ENCODE results near the gene RALGAPA2. TPM values are rescaled to one million over a fixed set of nuclear protein-coding genes. Genes with fewer than 3 reads are reported as not detected.

RALGAPA2 gene
- total RNA-seq, 1 donor: 10.8 TPM

DNA sequence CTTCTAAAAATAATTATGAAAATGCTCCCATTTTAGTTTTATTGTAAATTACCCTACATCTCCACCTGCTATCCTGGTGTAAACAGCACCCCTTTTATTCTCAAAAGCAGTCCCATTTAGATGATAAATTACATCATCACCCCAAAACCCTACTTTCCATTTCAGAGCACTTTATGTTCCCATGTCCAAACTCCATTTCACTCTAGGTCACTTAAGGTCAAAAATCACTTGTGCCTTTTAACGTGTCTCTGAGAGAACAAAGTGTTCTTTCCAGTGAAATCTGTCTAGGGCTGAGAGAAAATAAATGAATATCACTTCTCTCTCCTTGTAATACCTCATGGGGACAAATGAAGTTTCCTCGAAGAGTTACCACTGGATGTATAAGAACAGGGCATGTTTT is 187.2 kb downstream of the RALGAPA2 start:
- TF ChIP-seq, protein P1, sequence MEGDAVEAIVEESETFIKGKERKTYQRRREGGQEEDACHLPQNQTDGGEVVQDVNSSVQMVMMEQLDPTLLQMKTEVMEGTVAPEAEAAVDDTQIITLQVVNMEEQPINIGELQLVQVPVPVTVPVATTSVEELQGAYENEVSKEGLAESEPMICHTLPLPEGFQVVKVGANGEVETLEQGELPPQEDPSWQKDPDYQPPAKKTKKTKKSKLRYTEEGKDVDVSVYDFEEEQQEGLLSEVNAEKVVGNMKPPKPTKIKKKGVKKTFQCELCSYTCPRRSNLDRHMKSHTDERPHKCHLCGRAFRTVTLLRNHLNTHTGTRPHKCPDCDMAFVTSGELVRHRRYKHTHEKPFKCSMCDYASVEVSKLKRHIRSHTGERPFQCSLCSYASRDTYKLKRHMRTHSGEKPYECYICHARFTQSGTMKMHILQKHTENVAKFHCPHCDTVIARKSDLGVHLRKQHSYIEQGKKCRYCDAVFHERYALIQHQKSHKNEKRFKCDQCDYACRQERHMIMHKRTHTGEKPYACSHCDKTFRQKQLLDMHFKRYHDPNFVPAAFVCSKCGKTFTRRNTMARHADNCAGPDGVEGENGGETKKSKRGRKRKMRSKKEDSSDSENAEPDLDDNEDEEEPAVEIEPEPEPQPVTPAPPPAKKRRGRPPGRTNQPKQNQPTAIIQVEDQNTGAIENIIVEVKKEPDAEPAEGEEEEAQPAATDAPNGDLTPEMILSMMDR (IDR thresholded peaks at IDR 0.05; ENCODE audit: insufficient read depth, low read length): no peak

DNA sequence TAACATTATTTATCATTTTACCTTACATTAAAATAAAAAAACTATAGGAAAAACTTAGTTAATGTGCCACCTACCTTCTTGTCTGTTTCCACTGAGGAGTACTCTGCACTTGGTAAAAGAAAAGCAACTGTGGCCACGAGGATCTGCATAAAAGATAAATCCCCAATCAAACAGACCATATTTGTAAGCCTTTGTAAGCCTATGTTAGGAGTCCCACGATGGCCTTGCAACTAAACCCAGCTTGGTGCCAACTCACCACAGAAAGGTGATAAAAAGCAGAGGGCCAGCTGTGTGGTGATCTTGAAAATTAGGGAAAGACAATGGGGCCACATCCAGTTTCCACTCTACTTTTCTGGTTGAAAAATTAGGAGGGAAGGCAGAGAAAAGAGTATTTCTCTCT is 187.7 kb downstream of the RALGAPA2 start:
- DNase-seq (ENCODE audit: low read depth): no peak
- H3K4me3 ChIP-seq (ENCODE audit: low read depth, low read length): no peak overlapping the region
- TF ChIP-seq, protein P1 (IDR thresholded peaks at IDR 0.05; ENCODE audit: insufficient read depth, low read length): no peak

More for the DNA sequence above, 187.2 kb downstream of the RALGAPA2 start:
- H3K4me3 ChIP-seq (ENCODE audit: low read depth, low read length): no peak overlapping the region
- no peak for DNase-seq (ENCODE audit: low read depth)

DNA sequence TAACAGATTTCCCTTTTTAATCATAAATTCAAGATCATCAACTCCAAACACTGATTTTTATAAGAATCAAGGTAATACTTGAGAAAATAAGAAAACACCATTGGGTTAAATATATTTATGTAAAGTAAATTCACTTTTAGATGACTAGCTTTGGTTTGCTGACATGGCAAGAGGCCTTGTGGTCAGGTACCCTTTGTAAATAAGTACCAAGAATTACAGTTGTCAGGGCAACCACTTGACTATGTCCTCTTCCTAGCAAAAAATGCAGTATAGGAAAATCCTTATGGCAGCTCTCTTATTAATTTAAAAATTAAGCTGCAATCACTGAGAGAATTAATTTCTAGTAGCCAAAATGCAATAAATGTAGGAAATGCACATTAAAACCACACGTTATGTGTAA is 190.7 kb downstream of the RALGAPA2 start:
- no peak for DNase-seq (ENCODE audit: low read depth)
- no peak overlapping the region for H3K4me3 ChIP-seq (ENCODE audit: low read depth, low read length)

DNA sequence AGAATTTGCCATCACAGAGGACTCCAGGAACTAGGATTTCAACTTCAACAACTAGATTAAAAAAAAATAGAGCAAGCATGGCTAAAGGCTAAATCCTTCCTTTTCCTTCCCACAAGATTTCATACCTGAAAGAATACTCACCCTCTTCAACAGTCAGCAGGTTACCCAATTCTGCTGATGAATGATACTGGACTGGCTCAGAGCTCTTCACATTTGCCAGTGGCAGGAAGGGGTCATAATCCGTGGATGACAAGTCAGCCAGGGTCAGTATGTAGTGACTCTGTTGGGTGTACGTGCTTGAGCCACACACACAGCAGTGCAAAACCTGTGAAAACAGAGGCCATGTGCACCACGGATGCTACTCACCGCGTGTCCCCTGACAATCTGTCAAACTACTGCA is 191.7 kb downstream of the RALGAPA2 start:
- H3K4me3 ChIP-seq (ENCODE audit: low read depth, low read length): no peak overlapping the region
- TF ChIP-seq, protein P1 (IDR thresholded peaks at IDR 0.05; ENCODE audit: insufficient read depth, low read length): no peak
- peak; percentile 24 for DNase-seq (ENCODE audit: low read depth)

More for the DNA sequence above, 190.7 kb downstream of the RALGAPA2 start:
- TF ChIP-seq, protein P1 (IDR thresholded peaks at IDR 0.05; ENCODE audit: insufficient read depth, low read length): no peak

DNA sequence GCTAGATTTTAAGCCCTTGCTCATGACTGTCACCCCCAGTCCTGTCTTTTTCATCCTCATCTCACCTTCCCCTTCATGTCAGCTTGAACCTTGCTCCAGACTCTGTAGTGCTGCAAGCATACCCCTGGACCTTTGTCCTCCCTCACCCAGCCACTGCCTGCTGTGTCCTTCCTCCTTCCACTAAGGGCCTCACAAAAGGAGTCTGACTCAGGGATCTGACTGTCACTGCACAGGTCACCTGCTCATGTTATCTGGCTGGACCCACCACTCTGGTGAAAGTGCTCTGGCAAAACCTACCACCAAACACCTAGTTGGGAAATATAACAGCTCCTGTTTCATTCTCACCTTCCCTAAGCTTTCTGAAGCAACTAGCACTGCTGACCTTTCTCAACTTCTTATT is 193.2 kb downstream of the RALGAPA2 start:
- no peak for DNase-seq (ENCODE audit: low read depth)
- no peak overlapping the region for H3K4me3 ChIP-seq (ENCODE audit: low read depth, low read length)
- TF ChIP-seq, protein P1 (IDR thresholded peaks at IDR 0.05; ENCODE audit: insufficient read depth, low read length): no peak

DNA sequence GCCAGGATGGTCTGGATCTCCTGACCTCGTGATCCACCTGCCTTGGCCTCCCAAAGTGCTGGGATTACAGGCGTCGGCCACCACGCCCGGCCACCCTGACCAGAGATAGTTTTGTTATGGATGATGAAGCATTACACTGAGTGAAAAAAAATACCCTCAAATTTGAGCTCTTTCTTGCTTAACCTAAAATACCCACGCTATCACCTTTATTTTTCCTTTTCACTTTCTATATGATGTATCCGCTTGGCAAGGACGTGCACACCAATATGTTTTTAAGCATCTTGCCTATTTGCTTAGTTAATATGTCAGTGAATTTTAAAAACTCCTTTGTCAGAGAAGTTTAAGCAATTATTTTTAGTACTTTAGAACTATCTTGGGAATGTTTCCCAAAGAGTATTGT is 194.2 kb downstream of the RALGAPA2 start:
- H3K4me3 ChIP-seq (ENCODE audit: low read depth, low read length): no peak overlapping the region
- DNase-seq (ENCODE audit: low read depth): no peak
- TF ChIP-seq, protein P1 (IDR thresholded peaks at IDR 0.05; ENCODE audit: insufficient read depth, low read length): no peak

DNA sequence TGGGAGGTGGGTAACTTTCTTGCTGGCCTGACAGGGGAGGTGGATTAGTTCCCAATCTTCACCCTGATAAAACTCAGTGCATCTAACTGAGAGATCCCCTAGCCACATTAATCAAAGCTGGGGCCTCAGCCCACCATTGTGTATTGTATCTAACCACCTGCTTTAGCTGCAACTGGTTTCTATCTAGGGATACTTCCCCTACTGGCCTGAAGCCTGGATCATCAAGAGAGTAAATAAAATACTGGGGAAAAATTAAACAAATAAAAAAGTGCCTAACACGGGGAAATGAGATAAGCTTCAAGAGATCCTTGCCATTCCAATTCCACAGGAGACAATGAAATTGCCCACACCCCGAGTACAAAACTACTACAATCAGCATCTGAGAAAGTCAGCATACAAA is 195.1 kb downstream of the RALGAPA2 start:
- no peak for DNase-seq (ENCODE audit: low read depth)
- no peak overlapping the region for H3K4me3 ChIP-seq (ENCODE audit: low read depth, low read length)
- TF ChIP-seq, protein P1 (IDR thresholded peaks at IDR 0.05; ENCODE audit: insufficient read depth, low read length): no peak

Measured in fibroblast of the aortic adventitia (primary cell).